ENCODE data around the gene SPDYC. TPM values are rescaled to one million over a fixed set of nuclear protein-coding genes. Genes with fewer than 3 reads are reported as not detected.

The SPDYC gene
- total and polyA plus RNA-seq, 9 of the 15 experiments (the other 6 are each of a cell fraction or from before 2014, with no cell fraction given): 4.4 to 18.8 (median 9.2) TPM

DNA sequence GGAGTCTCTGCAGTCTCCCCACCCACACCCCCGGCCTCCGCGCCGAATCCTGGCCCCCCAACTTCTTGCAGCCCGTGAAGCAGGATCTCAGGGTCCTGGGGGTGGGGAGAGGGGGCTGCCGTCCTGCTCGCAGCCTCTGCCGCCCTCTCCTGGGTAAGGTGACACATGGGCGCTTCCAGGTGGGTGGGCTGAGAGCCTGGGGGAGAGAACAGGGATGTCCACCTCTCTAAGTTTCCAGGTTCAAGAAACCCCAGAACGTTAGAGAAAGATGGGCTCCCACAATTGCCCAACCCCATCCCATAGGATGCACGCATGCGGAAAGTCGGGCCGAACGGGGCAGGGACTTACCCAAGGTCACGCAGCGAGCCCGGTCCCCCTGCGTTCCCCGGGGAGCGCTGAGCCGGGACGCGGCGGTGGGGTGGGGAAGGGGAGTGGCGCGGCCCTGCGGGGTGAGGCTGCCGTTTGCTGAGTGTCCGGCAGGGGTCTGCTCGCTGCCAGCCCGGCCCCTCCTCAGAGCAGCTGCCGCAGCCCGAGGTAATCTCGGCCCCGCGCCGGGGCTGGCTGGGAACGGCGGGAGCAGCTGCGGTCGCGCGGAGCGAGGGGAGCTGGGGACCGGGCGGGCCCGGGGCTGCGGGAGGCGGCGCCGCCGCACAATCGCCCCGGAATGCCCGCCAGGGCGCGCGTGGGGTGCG is 11.0 kb downstream of the SPDYC start (continued):
- TF ChIP-seq KDM5B (IDR thresholded peaks at IDR 0.05; ENCODE audit: insufficient replicate concordance, low read depth, low read length) (peak; percentile 54), CC2D1A (IDR thresholded peaks at IDR 0.05) (peak; percentile 76; the same call in 1 of the 2 replicates), HDAC3 (IDR thresholded peaks at IDR 0.05; ENCODE audit: borderline replicate concordance, partially characterized antibody) (no peak), POLR2AphosphoS5 (IDR thresholded peaks at IDR 0.05; ENCODE audit: control insufficient read depth, insufficient read depth, low read depth, low read length) (no peak), HDAC2 (IDR thresholded peaks at IDR 0.05) (peak; percentile 58; the same call in 1 of the 2 replicates), CREM (IDR thresholded peaks at IDR 0.05; ENCODE audit: low read depth) (peak; percentile 33; the same call in 1 of the 2 replicates), ZBTB7A (IDR thresholded peaks at IDR 0.05; ENCODE audit: borderline replicate concordance, control insufficient read depth, low read depth, low read length) (peak; percentile 98), KLF16 (IDR thresholded peaks at IDR 0.05) (peak; percentile 5; the same call in 1 of the 2 replicates), CCNT2 (IDR thresholded peaks at IDR 0.05; ENCODE audit: borderline replicate concordance, extremely low read depth, insufficient read length, low read depth, low read length) (peak; percentile 41), ZC3H11A (IDR thresholded peaks at IDR 0.05; ENCODE audit: low read depth, low read length) (no peak), SP1 (CRISPR knock-in tag; IDR thresholded peaks at IDR 0.05) (peak; percentile 77), ZBED1 (IDR thresholded peaks at IDR 0.05) (0 out of 2 replicates have a peak, but pooled peaks have one; percentile 35), HDGF (IDR thresholded peaks at IDR 0.05) (no peak), FOXA1 (IDR thresholded peaks at IDR 0.05; ENCODE audit: borderline replicate concordance) (no peak), DPF2 (IDR thresholded peaks at IDR 0.05) (peak; percentile 30; the same call in 1 of the 2 replicates), CXXC5 (CRISPR knock-in tag; IDR thresholded peaks at IDR 0.05) (peak; percentile 71)
- TF ChIP-seq, protein P1, sequence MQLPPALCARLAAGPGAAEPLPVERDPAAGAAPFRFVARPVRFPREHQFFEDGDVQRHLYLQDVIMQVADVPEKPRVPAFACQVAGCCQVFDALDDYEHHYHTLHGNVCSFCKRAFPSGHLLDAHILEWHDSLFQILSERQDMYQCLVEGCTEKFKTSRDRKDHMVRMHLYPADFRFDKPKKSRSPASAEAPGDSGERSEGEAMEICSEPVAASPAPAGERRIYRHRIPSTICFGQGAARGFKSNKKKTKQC (CRISPR knock-in tag; IDR thresholded peaks at IDR 0.05): no peak
- TF ChIP-seq, protein P2, sequence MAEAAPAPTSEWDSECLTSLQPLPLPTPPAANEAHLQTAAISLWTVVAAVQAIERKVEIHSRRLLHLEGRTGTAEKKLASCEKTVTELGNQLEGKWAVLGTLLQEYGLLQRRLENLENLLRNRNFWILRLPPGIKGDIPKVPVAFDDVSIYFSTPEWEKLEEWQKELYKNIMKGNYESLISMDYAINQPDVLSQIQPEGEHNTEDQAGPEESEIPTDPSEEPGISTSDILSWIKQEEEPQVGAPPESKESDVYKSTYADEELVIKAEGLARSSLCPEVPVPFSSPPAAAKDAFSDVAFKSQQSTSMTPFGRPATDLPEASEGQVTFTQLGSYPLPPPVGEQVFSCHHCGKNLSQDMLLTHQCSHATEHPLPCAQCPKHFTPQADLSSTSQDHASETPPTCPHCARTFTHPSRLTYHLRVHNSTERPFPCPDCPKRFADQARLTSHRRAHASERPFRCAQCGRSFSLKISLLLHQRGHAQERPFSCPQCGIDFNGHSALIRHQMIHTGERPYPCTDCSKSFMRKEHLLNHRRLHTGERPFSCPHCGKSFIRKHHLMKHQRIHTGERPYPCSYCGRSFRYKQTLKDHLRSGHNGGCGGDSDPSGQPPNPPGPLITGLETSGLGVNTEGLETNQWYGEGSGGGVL (CRISPR knock-in tag; IDR thresholded peaks at IDR 0.05): no peak
- TF ChIP-seq, protein P3, sequence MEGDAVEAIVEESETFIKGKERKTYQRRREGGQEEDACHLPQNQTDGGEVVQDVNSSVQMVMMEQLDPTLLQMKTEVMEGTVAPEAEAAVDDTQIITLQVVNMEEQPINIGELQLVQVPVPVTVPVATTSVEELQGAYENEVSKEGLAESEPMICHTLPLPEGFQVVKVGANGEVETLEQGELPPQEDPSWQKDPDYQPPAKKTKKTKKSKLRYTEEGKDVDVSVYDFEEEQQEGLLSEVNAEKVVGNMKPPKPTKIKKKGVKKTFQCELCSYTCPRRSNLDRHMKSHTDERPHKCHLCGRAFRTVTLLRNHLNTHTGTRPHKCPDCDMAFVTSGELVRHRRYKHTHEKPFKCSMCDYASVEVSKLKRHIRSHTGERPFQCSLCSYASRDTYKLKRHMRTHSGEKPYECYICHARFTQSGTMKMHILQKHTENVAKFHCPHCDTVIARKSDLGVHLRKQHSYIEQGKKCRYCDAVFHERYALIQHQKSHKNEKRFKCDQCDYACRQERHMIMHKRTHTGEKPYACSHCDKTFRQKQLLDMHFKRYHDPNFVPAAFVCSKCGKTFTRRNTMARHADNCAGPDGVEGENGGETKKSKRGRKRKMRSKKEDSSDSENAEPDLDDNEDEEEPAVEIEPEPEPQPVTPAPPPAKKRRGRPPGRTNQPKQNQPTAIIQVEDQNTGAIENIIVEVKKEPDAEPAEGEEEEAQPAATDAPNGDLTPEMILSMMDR (IDR thresholded peaks at IDR 0.05 in 2 of 3, conservative IDR thresholded peaks at IDR 0.05 in 1 of 3; ENCODE audit: insufficient read depth in 2 of 3, low read depth in 1 of 3, low read length in 3 of 3): peak; percentile 68 to 77 (median 70)
- TF ChIP-seq, protein P4, sequence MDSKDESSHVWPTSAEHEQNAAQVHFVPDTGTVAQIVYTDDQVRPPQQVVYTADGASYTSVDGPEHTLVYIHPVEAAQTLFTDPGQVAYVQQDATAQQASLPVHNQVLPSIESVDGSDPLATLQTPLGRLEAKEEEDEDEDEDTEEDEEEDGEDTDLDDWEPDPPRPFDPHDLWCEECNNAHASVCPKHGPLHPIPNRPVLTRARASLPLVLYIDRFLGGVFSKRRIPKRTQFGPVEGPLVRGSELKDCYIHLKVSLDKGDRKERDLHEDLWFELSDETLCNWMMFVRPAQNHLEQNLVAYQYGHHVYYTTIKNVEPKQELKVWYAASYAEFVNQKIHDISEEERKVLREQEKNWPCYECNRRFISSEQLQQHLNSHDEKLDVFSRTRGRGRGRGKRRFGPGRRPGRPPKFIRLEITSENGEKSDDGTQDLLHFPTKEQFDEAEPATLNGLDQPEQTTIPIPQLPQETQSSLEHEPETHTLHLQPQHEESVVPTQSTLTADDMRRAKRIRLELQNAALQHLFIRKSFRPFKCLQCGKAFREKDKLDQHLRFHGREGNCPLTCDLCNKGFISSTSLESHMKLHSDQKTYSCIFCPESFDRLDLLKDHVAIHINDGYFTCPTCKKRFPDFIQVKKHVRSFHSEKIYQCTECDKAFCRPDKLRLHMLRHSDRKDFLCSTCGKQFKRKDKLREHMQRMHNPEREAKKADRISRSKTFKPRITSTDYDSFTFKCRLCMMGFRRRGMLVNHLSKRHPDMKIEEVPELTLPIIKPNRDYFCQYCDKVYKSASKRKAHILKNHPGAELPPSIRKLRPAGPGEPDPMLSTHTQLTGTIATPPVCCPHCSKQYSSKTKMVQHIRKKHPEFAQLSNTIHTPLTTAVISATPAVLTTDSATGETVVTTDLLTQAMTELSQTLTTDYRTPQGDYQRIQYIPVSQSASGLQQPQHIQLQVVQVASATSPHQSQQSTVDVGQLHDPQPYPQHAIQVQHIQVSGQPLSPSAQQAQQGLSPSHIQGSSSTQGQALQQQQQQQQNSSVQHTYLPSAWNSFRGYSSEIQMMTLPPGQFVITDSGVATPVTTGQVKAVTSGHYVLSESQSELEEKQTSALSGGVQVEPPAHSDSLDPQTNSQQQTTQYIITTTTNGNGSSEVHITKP (IDR thresholded peaks at IDR 0.05; ENCODE audit: partially characterized antibody): peak; percentile 73
